Body of pancreas (tissue), 4 donors: ENCODE data around the gene PTK7.

Source experiments
- CTCF ChIP-seq, 7 experiments: fragments of 450-650 bp in 4 of 7; fragments of 200-600 bp in 3 of 7; sonication (generic) in 3 of 7; IDR thresholded peaks; one replicate each; pipeline ENCODE4 v1.5.1; 2016 to 2019; ENCODE audit warnings: antibody characterized with exemption in 7 of 7
- POLR2A ChIP-seq, 3 donors: fragments of 450-650 bp; IDR thresholded peaks; one replicate each; pipeline ENCODE4 v1.6.1; 2016; ENCODE audit warnings: antibody characterized with exemption in 3 of 3, mild to moderate bottlenecking in 2 of 3

- TF ChIP-seq CTCF (IDR thresholded peaks at IDR 0.05) (no peak), POLR2A (IDR thresholded peaks at IDR 0.05) (no peak)
Observed at GRCh38 chr6:43180058-43180457, 103.9 kb downstream of the PTK7 start.
